GM18868 (cell line): ENCODE results near the gene STEAP2.
"Not testable (repeated sequence)": the region's sequence is repeated elsewhere in the genome, so short reads cannot be mapped to it uniquely, and the experiment has no call there.

Source experiments
- ATAC-seq: cut with Tn5 transposase; IDR thresholded peaks from one replicate; pipeline ENCODE4 v1.9.1; 2021; ENCODE audit warnings: mild to moderate bottlenecking, moderate library complexity; ENCODE audit not compliant: unreplicated experiment

Gene STEAP2

GRCh38 chr7:90211391-90212148 is at the start of gene STEAP2:
STEAP2 (plus strand) TSS chr7:90211740; CDS start chr7:90225083, 13,343 bp downstream.
- ATAC-seq = peak; percentile 92

GRCh38 chr7:90163534-90163933 is 48.0 kb upstream of the STEAP2 start:
- ATAC-seq = no peak

- ATAC-seq = no peak
Observed at GRCh38 chr7:90165724-90166123, 45.8 kb upstream of the STEAP2 start.

DNA sequence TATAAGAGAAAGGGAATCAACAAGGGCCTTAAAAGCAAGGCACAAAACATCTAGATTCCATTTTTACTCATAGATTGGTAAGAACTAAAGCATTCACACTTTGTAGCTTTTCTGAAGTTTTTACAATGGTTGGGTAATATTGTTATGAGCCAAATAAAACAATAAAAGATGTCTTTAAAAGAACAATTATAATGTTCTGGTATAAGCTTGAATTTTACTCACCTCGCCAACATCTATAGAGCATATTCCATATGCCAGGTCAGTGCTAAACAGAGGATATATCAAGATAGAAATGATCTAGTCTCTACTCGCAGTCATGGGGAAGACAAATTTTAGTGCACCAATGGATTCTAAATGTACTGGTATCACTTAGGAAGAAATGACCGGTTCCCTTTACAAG is 45.4 kb upstream of the STEAP2 start:
- ATAC-seq = no peak

GRCh38 chr7:90167361-90167760 is 44.2 kb upstream of the STEAP2 start:
- ATAC-seq = no peak

- ATAC-seq = no peak
Observed at GRCh38 chr7:90169891-90170290, 41.6 kb upstream of the STEAP2 start.

DNA sequence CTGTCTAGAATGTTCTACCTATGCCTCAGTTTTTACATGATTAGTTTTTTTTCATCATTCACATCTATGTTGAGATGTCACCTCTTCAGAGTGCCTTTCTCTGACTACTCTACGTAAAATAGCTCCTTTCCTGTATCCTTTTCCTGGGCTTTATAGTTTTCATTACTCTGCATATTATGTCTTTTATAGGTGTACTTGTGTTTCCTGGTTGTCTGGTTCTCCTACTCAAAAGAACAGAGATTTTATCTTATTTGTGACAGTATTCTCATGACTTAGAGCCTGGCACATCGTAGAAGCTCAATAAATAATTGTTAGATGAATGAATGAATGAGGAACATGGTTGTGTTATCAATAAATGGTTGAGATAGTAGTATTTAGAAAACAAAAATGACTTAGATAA is 39.4 kb upstream of the STEAP2 start:
- ATAC-seq = no peak

DNA sequence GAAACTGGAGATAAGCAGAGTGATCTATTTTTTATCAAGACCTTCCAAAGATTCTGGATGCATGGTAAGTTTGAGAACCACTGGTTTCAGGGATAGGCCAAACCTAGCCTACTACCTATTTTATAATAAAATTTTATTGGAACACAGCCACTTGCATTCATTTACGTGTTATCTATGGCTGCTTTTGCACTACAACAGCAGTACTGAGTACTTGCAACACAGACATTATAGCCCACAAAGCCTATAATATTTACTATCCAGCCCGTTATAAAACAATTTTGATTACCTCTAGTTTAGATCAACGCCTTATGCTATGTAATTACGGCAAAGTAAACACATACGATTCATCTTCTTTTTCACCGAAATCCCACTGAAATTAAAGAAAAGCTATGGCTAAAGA is 38.9 kb upstream of the STEAP2 start:
- ATAC-seq = no peak

DNA sequence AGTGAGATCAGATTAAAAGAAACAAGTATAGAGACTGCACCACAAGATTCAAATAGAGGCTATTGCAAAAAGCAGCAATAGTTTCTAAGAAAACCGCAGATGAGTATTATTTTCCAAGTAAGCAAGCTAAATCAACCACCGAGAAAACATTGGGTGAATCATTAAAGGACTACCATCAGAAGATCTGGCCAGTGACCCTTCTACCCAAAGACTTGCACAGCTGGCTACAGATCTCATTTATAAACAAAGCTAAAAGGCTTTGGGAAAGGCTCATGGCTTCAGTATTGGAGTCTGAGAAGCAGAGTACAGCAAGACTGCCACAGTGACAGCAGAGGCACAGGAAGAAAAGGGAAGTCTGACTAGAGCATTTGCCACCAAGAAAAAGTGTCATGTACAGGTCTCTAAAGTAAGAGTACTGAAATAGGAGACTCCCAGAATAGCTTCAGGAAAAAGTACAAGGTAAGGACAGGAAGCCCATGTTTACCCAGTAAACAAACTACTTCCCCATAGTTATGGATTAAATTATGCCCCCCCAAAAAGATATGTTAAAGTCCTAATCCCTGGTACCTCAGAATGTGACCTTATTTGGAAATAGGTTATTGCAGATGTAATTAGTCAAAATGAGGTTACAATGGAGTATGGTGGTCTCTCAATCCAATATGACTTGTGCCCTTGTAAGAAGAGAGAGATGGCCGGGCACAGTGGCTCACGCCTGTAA is 38.3 kb upstream of the STEAP2 start:
- peak; percentile 71 for ATAC-seq

DNA sequence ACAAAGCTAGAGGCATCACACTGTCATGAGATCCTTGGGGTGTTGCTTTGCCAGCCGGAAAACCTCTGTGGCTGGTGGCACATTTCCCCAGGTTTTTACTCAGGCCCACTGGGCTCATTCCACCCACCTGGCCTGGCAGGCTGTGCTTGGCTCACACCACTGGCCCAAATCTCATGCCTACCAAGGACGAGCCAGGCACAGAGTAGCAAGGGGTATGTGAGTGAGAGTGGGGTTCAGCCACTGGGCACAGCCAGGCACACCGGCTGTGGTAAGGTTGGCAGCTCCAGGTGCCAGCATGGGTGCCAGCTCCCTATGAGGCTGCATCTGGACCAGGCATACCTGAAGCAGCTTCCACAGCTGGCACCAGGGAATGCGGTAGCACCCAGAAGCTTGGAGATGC is 35.9 kb upstream of the STEAP2 start:
- ATAC-seq = no peak

- ATAC-seq = no peak
Observed at GRCh38 chr7:90176195-90176594, 35.3 kb upstream of the STEAP2 start.

- no peak for ATAC-seq
Observed at GRCh38 chr7:90178166-90178565, 33.4 kb upstream of the STEAP2 start.

DNA sequence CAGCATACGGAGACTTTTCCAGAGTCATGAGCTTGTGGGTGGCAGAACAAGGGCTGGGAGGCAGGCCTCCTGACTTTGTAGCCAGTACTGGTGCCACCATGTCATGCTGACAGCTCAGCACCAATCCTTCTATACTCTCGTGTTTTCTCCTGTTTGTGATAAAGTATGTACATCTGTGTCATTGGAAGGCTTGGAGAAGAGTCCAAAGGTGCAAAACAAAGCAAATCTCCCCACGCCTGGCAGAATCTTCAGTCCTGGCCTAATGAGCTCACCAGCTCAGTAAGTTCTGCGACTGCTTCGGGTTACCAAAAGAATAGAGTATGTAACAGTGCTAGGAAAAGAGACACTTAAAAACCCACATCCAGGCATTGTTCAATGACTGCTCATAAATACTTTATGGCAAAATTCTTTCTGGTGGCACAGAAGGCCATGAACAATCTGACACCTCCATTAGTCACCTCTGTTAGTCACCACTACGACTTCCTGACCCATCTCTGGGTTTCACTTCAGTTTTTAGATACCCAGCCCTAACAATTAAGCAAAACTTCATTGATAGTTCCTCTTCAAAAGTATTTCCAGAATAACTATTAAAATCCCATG is 32.8 kb upstream of the STEAP2 start:
- ATAC-seq = peak; percentile 96

- ATAC-seq = peak; percentile 50
Observed at GRCh38 chr7:90180011-90180585, 31.4 kb upstream of the STEAP2 start.

GRCh38 chr7:90180649-90181048 is 30.9 kb upstream of the STEAP2 start:
- ATAC-seq = no peak

GRCh38 chr7:90181485-90181884 is 30.1 kb upstream of the STEAP2 start:
- no peak for ATAC-seq

DNA sequence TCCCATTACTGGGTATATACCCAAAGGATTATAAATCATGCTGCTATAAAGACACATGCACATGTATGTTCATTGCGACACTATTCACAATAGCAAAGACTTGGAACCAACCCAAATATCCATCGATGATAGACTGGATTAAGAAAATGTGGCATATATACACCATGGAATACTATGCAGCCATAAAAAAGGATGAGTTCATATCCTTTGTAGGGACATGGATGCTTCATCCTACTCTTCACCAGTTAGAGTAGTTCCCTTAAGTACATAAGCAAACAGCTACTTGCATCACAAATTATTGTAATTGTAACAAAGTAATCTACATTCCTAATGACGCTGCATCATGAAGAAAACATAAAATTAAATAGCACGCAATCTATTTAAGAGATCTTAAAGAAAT is 25.2 kb upstream of the STEAP2 start:
- not testable (repeated sequence) for ATAC-seq

GRCh38 chr7:90187507-90188050 is 24.0 kb upstream of the STEAP2 start:
- ATAC-seq = no peak

DNA sequence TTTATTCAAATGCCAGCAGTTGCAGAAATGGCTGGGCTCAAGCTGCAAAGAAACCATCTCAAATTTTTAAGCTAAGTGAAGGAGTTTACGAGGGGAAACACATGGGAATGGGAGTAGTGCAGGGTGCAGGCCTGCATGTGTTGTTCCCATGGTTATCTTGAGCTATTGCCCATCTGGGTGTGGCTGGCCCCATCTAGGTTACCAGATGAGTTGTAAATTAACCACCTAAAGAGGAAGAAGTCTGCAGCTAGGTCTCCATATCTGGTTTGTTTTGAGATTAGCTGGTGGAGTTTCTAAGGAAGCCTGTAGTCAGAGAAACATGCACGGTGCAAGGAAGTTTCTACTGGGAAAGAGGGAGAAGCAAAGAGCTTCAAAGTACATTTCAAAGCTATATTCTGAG is 23.3 kb upstream of the STEAP2 start:
- peak; percentile 95 for ATAC-seq

GRCh38 chr7:90190995-90191394 is 20.5 kb upstream of the STEAP2 start:
- no peak for ATAC-seq

DNA sequence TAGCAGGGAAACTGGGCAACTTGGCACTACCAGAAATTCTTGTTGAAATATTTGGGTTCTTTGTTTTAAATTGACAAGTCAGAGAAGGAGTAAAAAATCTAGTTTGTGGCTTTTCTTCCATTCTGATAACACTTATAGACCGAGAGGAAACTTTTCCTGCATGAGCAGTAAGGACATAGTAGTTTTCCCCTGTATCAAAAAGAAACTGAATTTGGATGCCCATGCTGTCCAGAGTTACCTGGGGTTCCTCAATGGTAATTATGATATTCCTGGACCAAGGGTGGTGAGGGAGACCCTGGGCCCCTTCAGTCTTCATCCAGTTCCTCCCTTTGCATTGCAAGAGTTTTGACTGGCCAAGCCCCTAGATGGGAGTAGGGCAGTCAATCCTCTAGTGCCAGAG is 19.9 kb upstream of the STEAP2 start:
- no peak for ATAC-seq
